ENCODE measurements around the gene PTPRM. TPM values are rescaled to one million over a fixed set of nuclear protein-coding genes. Genes with fewer than 3 reads are reported as not detected.

PTPRM gene
- total and polyA plus RNA-seq, 2 experiments from 2014 or later: 1.6 to 5.3 TPM

GRCh38 chr18:8332286-8332685 lies 765.2 kb downstream of the PTPRM start (continued):
- TF ChIP-seq, protein P1, sequence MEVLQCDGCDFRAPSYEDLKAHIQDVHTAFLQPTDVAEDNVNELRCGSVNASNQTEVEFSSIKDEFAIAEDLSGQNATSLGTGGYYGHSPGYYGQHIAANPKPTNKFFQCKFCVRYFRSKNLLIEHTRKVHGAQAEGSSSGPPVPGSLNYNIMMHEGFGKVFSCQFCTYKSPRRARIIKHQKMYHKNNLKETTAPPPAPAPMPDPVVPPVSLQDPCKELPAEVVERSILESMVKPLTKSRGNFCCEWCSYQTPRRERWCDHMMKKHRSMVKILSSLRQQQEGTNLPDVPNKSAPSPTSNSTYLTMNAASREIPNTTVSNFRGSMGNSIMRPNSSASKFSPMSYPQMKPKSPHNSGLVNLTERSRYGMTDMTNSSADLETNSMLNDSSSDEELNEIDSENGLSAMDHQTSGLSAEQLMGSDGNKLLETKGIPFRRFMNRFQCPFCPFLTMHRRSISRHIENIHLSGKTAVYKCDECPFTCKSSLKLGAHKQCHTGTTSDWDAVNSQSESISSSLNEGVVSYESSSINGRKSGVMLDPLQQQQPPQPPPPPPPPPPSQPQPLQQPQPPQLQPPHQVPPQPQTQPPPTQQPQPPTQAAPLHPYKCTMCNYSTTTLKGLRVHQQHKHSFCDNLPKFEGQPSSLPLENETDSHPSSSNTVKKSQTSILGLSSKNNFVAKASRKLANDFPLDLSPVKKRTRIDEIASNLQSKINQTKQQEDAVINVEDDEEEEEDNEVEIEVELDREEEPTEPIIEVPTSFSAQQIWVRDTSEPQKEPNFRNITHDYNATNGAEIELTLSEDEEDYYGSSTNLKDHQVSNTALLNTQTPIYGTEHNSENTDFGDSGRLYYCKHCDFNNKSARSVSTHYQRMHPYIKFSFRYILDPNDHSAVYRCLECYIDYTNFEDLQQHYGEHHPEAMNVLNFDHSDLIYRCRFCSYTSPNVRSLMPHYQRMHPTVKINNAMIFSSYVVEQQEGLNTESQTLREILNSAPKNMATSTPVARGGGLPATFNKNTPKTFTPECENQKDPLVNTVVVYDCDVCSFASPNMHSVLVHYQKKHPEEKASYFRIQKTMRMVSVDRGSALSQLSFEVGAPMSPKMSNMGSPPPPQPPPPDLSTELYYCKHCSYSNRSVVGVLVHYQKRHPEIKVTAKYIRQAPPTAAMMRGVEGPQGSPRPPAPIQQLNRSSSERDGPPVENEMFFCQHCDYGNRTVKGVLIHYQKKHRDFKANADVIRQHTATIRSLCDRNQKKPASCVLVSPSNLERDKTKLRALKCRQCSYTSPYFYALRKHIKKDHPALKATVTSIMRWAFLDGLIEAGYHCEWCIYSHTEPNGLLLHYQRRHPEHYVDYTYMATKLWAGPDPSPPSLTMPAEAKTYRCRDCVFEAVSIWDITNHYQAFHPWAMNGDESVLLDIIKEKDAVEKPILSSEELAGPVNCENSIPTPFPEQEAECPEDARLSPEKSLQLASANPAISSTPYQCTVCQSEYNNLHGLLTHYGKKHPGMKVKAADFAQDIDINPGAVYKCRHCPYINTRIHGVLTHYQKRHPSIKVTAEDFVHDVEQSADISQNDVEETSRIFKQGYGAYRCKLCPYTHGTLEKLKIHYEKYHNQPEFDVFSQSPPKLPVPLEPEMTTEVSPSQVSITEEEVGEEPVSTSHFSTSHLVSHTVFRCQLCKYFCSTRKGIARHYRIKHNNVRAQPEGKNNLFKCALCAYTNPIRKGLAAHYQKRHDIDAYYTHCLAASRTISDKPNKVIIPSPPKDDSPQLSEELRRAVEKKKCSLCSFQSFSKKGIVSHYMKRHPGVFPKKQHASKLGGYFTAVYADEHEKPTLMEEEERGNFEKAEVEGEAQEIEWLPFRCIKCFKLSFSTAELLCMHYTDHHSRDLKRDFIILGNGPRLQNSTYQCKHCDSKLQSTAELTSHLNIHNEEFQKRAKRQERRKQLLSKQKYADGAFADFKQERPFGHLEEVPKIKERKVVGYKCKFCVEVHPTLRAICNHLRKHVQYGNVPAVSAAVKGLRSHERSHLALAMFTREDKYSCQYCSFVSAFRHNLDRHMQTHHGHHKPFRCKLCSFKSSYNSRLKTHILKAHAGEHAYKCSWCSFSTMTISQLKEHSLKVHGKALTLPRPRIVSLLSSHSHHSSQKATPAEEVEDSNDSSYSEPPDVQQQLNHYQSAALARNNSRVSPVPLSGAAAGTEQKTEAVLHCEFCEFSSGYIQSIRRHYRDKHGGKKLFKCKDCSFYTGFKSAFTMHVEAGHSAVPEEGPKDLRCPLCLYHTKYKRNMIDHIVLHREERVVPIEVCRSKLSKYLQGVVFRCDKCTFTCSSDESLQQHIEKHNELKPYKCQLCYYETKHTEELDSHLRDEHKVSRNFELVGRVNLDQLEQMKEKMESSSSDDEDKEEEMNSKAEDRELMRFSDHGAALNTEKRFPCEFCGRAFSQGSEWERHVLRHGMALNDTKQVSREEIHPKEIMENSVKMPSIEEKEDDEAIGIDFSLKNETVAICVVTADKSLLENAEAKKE (CRISPR knock-in tag; IDR thresholded peaks at IDR 0.05): no peak
- TF ChIP-seq STAT1 (IDR thresholded peaks at IDR 0.05; ENCODE audit: unreplicated experiment): no peak

- Mint-ChIP-seq H3K27me3 (ENCODE audit: insufficient read depth, low read depth, poor library complexity) (peaks cover 1% of the 10 kb centered on the region), H3K36me3 (ENCODE audit: low read depth) (no peaks in the 10 kb centered on the region), H3K4me3 (no peak overlapping the region), H3K4me1 (peaks cover 10% of the 10 kb centered on the region; the same call in 2 of the 3 replicates), H3K27ac (no peak overlapping the region), H3K9me3 (no peaks in the 10 kb centered on the region)
- H3K27me3 ChIP-seq (ENCODE audit: insufficient read depth): no peaks in the 10 kb centered on the region
- TF ChIP-seq, protein P1 (CRISPR knock-in tag; IDR thresholded peaks at IDR 0.05): no peak
- TF ChIP-seq ETS1 (IDR thresholded peaks at IDR 0.05): no peak
- no peak for TF ChIP-seq ZNF331 (CRISPR knock-in tag; IDR thresholded peaks at IDR 0.05; ENCODE audit: low read depth)
- no peak for TF ChIP-seq NANOG (IDR thresholded peaks at IDR 0.05; ENCODE audit: borderline replicate concordance)
- H3K4me3 ChIP-seq: no peak overlapping the region
- no peaks in the 10 kb centered on the region for H3K9me2 ChIP-seq (ENCODE audit: insufficient read depth)
- no peak overlapping the region for H3K27ac ChIP-seq (ENCODE audit: low read depth)
- H4K20me1 ChIP-seq (replicated peaks; ENCODE audit: insufficient read depth): no peaks in the 10 kb centered on the region
- H3K4me1 ChIP-seq (ENCODE audit: insufficient read depth): no peaks in the 10 kb centered on the region; the same call in 1 of the 2 replicates
- H2AFZ ChIP-seq: peak overlapping the region; percentile 72; the same call in 1 of the 2 replicates
- H3K4me2 ChIP-seq: no peak overlapping the region
- H3F3A ChIP-seq (replicated peaks; ENCODE audit: low read depth): no peaks in the 10 kb centered on the region
- peak; percentile 55 for ATAC-seq
- no peak for DNase-seq (ENCODE audit: low spot score)
- no peaks in the 10 kb centered on the region for H3K79me2 ChIP-seq (replicated peaks; ENCODE audit: insufficient read depth)
- H3K36me3 ChIP-seq (ENCODE audit: insufficient read depth): no peaks in the 10 kb centered on the region
Measured at GRCh38 chr18:8333961-8334360, 766.8 kb downstream of the PTPRM start.
